OCI-LY3 (cell line): ENCODE results near the gene PRR27.

Experiments
- CTCF ChIP-seq: fragments of 200-600, 300-600 bp; sonication (generic); IDR thresholded peaks from 2 replicates; pipeline ENCODE4 v1.5.1; 2014; ENCODE audit warnings: antibody characterized with exemption, low read length, low read depth
- EZH2phosphoT487 ChIP-seq: fragments of 200-600 bp; shearing (Covaris generic); IDR thresholded peaks from 2 replicates; pipeline ENCODE4 v1.6.1; 2018; ENCODE audit warnings: antibody characterized with exemption, mixed run types, low read depth

- TF ChIP-seq CTCF: no peak
- TF ChIP-seq EZH2phosphoT487: no peak
Observed at GRCh38 chr4:70151271-70151670, 2.8 kb upstream of the PRR27 start.
